ENCODE measurements around the gene PRKG2.

GRCh38 chr4:81227138-81227537 is 12.1 kb upstream of the PRKG2 start:
- no peak for TF ChIP-seq EZH2 (IDR thresholded peaks at IDR 0.05; ENCODE audit: low read length)
- TF ChIP-seq, protein P1, sequence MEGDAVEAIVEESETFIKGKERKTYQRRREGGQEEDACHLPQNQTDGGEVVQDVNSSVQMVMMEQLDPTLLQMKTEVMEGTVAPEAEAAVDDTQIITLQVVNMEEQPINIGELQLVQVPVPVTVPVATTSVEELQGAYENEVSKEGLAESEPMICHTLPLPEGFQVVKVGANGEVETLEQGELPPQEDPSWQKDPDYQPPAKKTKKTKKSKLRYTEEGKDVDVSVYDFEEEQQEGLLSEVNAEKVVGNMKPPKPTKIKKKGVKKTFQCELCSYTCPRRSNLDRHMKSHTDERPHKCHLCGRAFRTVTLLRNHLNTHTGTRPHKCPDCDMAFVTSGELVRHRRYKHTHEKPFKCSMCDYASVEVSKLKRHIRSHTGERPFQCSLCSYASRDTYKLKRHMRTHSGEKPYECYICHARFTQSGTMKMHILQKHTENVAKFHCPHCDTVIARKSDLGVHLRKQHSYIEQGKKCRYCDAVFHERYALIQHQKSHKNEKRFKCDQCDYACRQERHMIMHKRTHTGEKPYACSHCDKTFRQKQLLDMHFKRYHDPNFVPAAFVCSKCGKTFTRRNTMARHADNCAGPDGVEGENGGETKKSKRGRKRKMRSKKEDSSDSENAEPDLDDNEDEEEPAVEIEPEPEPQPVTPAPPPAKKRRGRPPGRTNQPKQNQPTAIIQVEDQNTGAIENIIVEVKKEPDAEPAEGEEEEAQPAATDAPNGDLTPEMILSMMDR (optimal IDR thresholded peaks at IDR 0.05 in 1 of 3, IDR thresholded peaks at IDR 0.05 in 1 of 3, conservative IDR thresholded peaks at IDR 0.05 in 1 of 3; ENCODE audit: extremely low read depth in 1 of 3, insufficient read depth in 2 of 3, low read length in 3 of 3): no peak
